Stimulated activated CD4-positive, alpha-beta T cell treated with anti-CD3 and anti-CD28 coated beads, Interleukin-12 subunit alpha, Interleukin-12 subunit beta, amount 100 ng/mL, for 24 hours (primary cell): ENCODE data around the gene VSIG10.
"Not testable (repeated sequence)": the region's sequence is repeated elsewhere in the genome, so short reads cannot be mapped to it uniquely, and the experiment has no call there.

ENCODE experiments used
- DNase-seq, 2 experiments: peaks; one replicate each; pipeline ENCODE4 v3.0.0-alpha.2; 2020; ENCODE audit warnings: low read depth in 2 of 2

Gene VSIG10

GRCh38 chr12:118109088-118109487, 5.3 kb upstream of the VSIG10 start:
- no peak for DNase-seq

GRCh38 chr12:118107694-118108093, 3.9 kb upstream of the VSIG10 start:
- no peak for DNase-seq

GRCh38 chr12:118107011-118107410, 3.2 kb upstream of the VSIG10 start:
- DNase-seq: no peak

GRCh38 chr12:118103201-118103600, 610 bp downstream of the VSIG10 start:
- DNase-seq: no peak

GRCh38 chr12:118102609-118103008, 1.2 kb downstream of the VSIG10 start:
- DNase-seq: no peak

GRCh38 chr12:118102070-118102469, 1.7 kb downstream of the VSIG10 start:
- DNase-seq: no peak

- no peak for DNase-seq
Observed at GRCh38 chr12:118101051-118101450, 2.8 kb downstream of the VSIG10 start.

- DNase-seq: no peak
Observed at GRCh38 chr12:118098911-118099671, 4.7 kb downstream of the VSIG10 start.

GRCh38 chr12:118098401-118098800, 5.4 kb downstream of the VSIG10 start:
- DNase-seq: no peak

- no peak for DNase-seq
Observed at GRCh38 chr12:118094039-118094438, 9.8 kb downstream of the VSIG10 start.

- no peak for DNase-seq
Observed at GRCh38 chr12:118089782-118090181, 14.0 kb downstream of the VSIG10 start.

- DNase-seq: no peak
Observed at GRCh38 chr12:118082161-118082560, 21.6 kb downstream of the VSIG10 start.

GRCh38 chr12:118081521-118081920, 22.3 kb downstream of the VSIG10 start:
- DNase-seq: not testable (repeated sequence)

GRCh38 chr12:118073768-118074167, 30.0 kb downstream of the VSIG10 start:
- no peak for DNase-seq

GRCh38 chr12:118070650-118071049, 33.2 kb downstream of the VSIG10 start:
- DNase-seq: no peak

GRCh38 chr12:118068445-118068844, 35.4 kb downstream of the VSIG10 start:
- DNase-seq: no peak

GRCh38 chr12:118065380-118065779, 38.4 kb downstream of the VSIG10 start:
- no peak for DNase-seq

GRCh38 chr12:118064608-118065007, 39.2 kb downstream of the VSIG10 start:
- DNase-seq: no peak

GRCh38 chr12:118063576-118064391, 40.0 kb downstream of the VSIG10 start:
- DNase-seq: no peak

GRCh38 chr12:118061873-118062843, 41.7 kb downstream of the VSIG10 start:
- DNase-seq: no peak

GRCh38 chr12:118061011-118061872, 42.6 kb downstream of the VSIG10 start, which contains the start of gene WSB2:
TSS of gene WSB2 (minus strand) at chr12:118061179. CDS start at chr12:118061048, 131 bp downstream.
- peak in 1 of 2 experiments; percentile 55 for DNase-seq
